Upper lobe of left lung (tissue), 4 donors: ENCODE data around the gene SULF2.

Source experiments
- POLR2A ChIP-seq, 4 donors: fragments of 450-650 bp; IDR thresholded peaks; one replicate each; pipeline ENCODE4 v1.5.1; 2016 to 2017; ENCODE audit warnings: antibody characterized with exemption in 4 of 4, mild to moderate bottlenecking in 2 of 4
- TF ChIP-seq, protein P1 (sequence below), 6 experiments: fragments of 450-650 bp in 4 of 6; fragments of 200-600 bp in 2 of 6; sonication (generic) in 2 of 6; IDR thresholded peaks; one replicate each; pipeline ENCODE4 v1.5.1; 2016 to 2019; ENCODE audit warnings: antibody characterized with exemption in 6 of 6

DNA sequence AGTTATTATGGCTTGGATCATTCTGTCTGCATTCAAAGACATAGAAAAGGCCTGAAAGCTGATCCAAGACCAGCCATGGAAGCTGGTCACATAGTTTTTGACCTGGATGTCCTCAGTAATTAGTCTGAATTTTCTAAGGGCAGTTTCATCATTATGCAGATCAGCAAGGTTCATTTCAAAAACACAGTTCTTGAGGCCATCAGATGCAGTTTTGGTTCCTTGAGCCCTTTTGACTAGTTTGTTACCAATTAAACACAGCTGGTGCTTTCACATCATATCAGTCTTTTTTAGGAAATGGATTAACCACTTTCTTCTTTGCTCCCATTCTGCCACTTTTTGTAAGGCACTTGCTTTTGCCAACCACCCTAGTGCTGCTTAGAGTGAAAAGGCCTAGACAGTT is 154.2 kb downstream of the SULF2 start:
- no peak for TF ChIP-seq POLR2A (IDR thresholded peaks at IDR 0.05)
- TF ChIP-seq, protein P1, sequence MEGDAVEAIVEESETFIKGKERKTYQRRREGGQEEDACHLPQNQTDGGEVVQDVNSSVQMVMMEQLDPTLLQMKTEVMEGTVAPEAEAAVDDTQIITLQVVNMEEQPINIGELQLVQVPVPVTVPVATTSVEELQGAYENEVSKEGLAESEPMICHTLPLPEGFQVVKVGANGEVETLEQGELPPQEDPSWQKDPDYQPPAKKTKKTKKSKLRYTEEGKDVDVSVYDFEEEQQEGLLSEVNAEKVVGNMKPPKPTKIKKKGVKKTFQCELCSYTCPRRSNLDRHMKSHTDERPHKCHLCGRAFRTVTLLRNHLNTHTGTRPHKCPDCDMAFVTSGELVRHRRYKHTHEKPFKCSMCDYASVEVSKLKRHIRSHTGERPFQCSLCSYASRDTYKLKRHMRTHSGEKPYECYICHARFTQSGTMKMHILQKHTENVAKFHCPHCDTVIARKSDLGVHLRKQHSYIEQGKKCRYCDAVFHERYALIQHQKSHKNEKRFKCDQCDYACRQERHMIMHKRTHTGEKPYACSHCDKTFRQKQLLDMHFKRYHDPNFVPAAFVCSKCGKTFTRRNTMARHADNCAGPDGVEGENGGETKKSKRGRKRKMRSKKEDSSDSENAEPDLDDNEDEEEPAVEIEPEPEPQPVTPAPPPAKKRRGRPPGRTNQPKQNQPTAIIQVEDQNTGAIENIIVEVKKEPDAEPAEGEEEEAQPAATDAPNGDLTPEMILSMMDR (IDR thresholded peaks at IDR 0.05), result no peak
